Measurements from ENCODE around the gene GFI1B.

- TF ChIP-seq CTCF (IDR thresholded peaks at IDR 0.05) (no peak), POLR2A (IDR thresholded peaks at IDR 0.05) (no peak)
These were observed 59.5 kb downstream of the GFI1B start for GRCh38 chr9:133037775-133038515.
